Cardiac muscle cell (in vitro differentiated cells and primary cell): ENCODE measurements around the gene CLIC6. TPM values are rescaled to one million over a fixed set of nuclear protein-coding genes. Genes with fewer than 3 reads are reported as not detected.
"Not testable (repeated sequence)": the region's sequence is repeated elsewhere in the genome, so short reads cannot be mapped to it uniquely, and the experiment has no call there.

Source experiments
- DNase-seq, 2 donors: peaks; one replicate each; pipeline versions ENCODE4 v3.0.0 to v3.0.0-alpha.2; 2010 to 2017; ENCODE audit warnings: low read depth in 1 of 2, low spot score in 1 of 2
- H3K27ac ChIP-seq: fragments of 200-600 bp; sonication (generic); 2 replicates; pipeline ENCODE4 v1.5.1; 2016
- H3K27me3 ChIP-seq: fragments of 200-600 bp; sonication (generic); 2 replicates; pipeline ENCODE4 v1.6.0; 2016; ENCODE audit warnings: control low read depth
- H3K36me3 ChIP-seq: fragments of 200-600 bp; sonication (generic); 2 replicates; pipeline ENCODE4 v1.5.1; 2016; ENCODE audit warnings: control low read depth
- H3K4me1 ChIP-seq: fragments of 200-600 bp; sonication (generic); 2 replicates; pipeline ENCODE4 v1.8.1; 2017; ENCODE audit warnings: low read depth, mild to moderate bottlenecking, mixed run types
- H3K4me3 ChIP-seq: fragments of 200-600 bp; sonication (generic); 2 replicates; pipeline ENCODE4 v1.5.1; 2016; ENCODE audit warnings: mild to moderate bottlenecking
- H3K9me3 ChIP-seq: fragments of 200-600 bp; sonication (generic); 2 replicates; pipeline ENCODE4 v1.5.1; 2017; ENCODE audit warnings: low read depth, mild to moderate bottlenecking, control low read depth
- CTCF ChIP-seq: IDR thresholded peaks from 2 replicates; pipeline ENCODE4 v1.5.1; 2012; ENCODE audit warnings: low read depth, mild to moderate bottlenecking, low read length
- polyA plus RNA-seq: library from polyadenylated mRNA; unstranded; fragments of >200 nt; fragmentation: Nextera tagmentation; extraction: Ambion mirVana; gene quantifications from 2 replicates; pipeline ENCODE4 v1.2.1, GENCODE V29; 2016
- total RNA-seq: library from RNA; depleted of rRNA; stranded (reverse); fragments of >200 nt; gene quantifications from 2 replicates; pipeline ENCODE4 v1.2.3, GENCODE V29; 2016

The CLIC6 gene
- total and polyA plus RNA-seq, 2 experiments from 2014 or later = not detected

DNA sequence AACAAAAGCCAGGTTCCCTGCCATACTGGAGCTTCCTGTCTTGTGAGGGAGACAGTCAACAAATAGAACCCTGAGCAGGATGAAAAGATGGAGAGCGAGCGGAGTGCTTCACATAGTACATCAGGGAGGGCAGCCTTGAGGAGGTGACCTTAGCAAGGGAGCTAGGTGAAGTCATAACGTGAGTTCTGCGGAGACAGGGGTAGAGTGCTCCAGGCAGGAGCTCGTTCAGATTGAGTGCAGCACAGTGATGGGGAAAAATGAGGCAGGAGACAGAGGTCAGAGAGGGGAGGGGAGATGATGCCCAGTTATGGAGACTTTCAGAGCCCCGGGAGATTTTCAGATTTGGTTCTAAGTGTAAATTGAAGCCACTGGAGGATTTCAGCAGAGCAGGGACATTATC is 15.3 kb upstream of the CLIC6 start:
- no peak for DNase-seq
- Histone ChIP-seq H3K27me3 (peaks cover 39% of the 10 kb centered on the region), H3K4me3 (no peak overlapping the region), H3K36me3 (no peaks in the 10 kb centered on the region), H3K4me1 (no peaks in the 10 kb centered on the region), H3K9me3 (no peaks in the 10 kb centered on the region), H3K27ac (no peak overlapping the region)
- no peak for TF ChIP-seq CTCF

DNA sequence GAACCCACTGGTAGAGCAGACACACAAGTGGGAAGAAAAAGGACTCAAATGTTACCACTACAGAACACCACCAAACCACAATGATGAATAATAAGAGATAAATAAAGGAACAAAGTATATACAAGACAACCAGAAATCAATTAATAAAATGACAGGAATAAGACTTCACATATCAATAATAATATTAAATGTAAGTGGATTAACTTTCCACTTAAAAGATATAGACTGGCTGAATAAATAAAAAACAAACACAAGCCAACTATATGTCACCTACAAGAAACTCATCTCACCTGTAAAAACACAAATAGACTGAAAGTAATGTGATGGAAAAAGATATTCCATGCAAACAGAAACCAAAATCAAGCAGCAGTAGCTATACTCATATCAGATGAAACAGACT is 6.9 kb upstream of the CLIC6 start:
- Histone ChIP-seq H3K36me3 (no peaks in the 10 kb centered on the region), H3K27me3 (peaks cover 67% of the 10 kb centered on the region), H3K4me3 (no peak overlapping the region), H3K4me1 (no peaks in the 10 kb centered on the region), H3K27ac (no peak overlapping the region), H3K9me3 (no peaks in the 10 kb centered on the region)
- no peak for TF ChIP-seq CTCF
- no peak for DNase-seq

DNA sequence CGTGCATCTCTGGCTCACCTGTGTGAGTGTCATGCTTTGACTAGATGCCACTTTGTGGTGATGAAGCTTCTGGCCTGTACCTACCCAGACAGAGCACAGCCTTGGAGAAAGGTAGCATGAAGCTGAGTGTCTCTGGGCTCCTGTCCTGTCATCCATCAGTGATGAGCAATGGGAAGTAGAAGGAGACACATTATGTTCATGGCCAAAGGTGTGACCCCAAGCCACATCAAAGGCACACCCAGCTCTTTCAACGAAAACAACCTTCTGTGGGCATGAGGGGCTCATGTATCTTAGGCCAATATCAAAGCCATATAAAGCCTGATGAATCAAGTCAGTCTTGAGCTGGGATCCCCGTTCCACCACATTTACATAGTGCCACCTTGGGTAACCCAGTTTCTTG is 1.0 kb upstream of the CLIC6 start:
- Histone ChIP-seq H3K27me3 (peaks cover 95% of the 10 kb centered on the region), H3K9me3 (no peaks in the 10 kb centered on the region), H3K27ac (no peak overlapping the region), H3K4me3 (no peak overlapping the region), H3K4me1 (no peaks in the 10 kb centered on the region), H3K36me3 (no peaks in the 10 kb centered on the region)
- DNase-seq = no peak
- TF ChIP-seq CTCF = no peak

DNA sequence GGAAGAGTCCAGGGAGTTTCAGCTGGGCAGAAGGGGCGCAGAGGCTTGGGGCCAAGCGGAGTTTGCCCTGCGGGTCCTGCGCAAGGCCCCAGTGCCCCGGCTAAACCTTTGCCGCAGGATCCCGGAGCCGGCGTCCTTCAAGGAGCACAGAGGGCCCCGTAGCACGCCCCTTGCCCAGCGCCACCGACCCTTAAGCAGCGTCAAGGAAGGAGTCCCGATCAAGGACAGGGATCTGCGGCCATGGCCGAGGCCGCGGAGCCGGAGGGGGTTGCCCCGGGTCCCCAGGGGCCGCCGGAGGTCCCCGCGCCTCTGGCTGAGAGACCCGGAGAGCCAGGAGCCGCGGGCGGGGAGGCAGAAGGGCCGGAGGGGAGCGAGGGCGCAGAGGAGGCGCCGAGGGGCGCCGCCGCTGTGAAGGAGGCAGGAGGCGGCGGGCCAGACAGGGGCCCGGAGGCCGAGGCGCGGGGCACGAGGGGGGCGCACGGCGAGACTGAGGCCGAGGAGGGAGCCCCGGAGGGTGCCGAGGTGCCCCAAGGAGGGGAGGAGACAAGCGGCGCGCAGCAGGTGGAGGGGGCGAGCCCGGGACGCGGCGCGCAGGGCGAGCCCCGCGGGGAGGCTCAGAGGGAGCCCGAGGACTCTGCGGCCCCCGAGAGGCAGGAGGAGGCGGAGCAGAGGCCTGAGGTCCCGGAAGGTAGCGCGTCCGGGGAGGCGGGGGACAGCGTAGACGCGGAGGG is 520 bp downstream of the CLIC6 start:
- Histone ChIP-seq H3K9me3 (no peaks in the 10 kb centered on the region), H3K27ac (no peak overlapping the region), H3K4me1 (no peaks in the 10 kb centered on the region), H3K4me3 (peak overlapping the region; percentile 15), H3K36me3 (no peaks in the 10 kb centered on the region), H3K27me3 (peaks cover 96% of the 10 kb centered on the region)
- DNase-seq = peak in 1 of 2 donors; percentile 12
- TF ChIP-seq CTCF = no peak

- H3K36me3 ChIP-seq, H3K4me1 ChIP-seq, H3K9me3 ChIP-seq, H3K27ac ChIP-seq, DNase-seq: not testable (repeated sequence)
- H3K27me3 ChIP-seq = peaks cover 94% of the 10 kb centered on the region
- H3K4me3 ChIP-seq = peak overlapping the region; percentile 15
Measured at GRCh38 chr21:34669880-34670219, 1.1 kb downstream of the CLIC6 start.

DNA sequence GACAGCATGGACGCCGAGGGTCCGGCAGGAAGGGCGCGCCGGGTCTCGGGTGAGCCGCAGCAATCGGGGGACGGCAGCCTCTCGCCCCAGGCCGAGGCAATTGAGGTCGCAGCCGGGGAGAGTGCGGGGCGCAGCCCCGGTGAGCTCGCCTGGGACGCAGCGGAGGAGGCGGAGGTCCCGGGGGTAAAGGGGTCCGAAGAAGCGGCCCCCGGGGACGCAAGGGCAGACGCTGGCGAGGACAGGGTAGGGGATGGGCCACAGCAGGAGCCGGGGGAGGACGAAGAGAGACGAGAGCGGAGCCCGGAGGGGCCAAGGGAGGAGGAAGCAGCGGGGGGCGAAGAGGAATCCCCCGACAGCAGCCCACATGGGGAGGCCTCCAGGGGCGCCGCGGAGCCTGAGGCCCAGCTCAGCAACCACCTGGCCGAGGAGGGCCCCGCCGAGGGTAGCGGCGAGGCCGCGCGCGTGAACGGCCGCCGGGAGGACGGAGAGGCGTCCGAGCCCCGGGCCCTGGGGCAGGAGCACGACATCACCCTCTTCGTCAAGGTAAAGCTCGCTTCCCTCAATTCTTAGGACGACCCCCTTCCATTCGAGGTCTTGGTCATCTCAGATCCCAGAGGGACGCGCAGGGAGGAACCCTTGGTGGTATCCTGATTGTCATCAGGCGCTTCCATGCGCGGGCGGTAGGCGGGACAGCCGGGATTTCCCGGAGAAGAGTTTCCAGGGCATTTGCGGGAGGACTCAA is 1.6 kb downstream of the CLIC6 start:
- H3K4me1 ChIP-seq = no peaks in the 10 kb centered on the region
- H3K36me3 ChIP-seq = no peaks in the 10 kb centered on the region
- H3K9me3 ChIP-seq = no peaks in the 10 kb centered on the region
- no peak for TF ChIP-seq CTCF
- H3K4me3 ChIP-seq = peak overlapping the region; percentile 15
- no peak overlapping the region for H3K27ac ChIP-seq
- H3K27me3 ChIP-seq = peaks cover 89% of the 10 kb centered on the region
- DNase-seq = peak in 1 of 2 donors; percentile 4
